CD8-positive, alpha-beta memory T cell (primary cell): Measurements from ENCODE around the gene MED27. TPM values are rescaled to one million over a fixed set of nuclear protein-coding genes. Genes with fewer than 3 reads are reported as not detected.

ENCODE experiments used
- CTCF ChIA-PET: fragments of 350-600 bp; sonication (Branson Sonifier 250); formaldehyde crosslinking; loops from one replicate; lab custom pipeline; 2021; ENCODE audit warnings: antibody characterized with exemption; lab: Charles Lee
- POLR2A ChIA-PET: fragments of 350-600 bp; sonication (Branson Sonifier 250); formaldehyde crosslinking; loops from one replicate; lab custom pipeline; 2021; ENCODE audit warnings: antibody characterized with exemption; lab: Charles Lee
- DNase-seq, 5 donors: peaks; one replicate each; pipeline versions ENCODE4 v3.0.0 to v3.0.0-alpha.2; 2020 to 2022; ENCODE audit warnings: mixed read lengths in 1 of 5
- H3K27ac ChIP-seq: one replicate; pipeline ENCODE4 v1.7.0; 2013; ENCODE audit warnings: low read depth, mild to moderate bottlenecking, low read length, moderate library complexity
- H3K27me3 ChIP-seq: 2 replicates; pipeline ENCODE4 v1.7.0; 2013; ENCODE audit warnings: low read length, mild to moderate bottlenecking; ENCODE audit not compliant: insufficient read depth, poor library complexity, severe bottlenecking
- H3K36me3 ChIP-seq: 2 replicates; pipeline ENCODE4 v1.7.0; 2013; ENCODE audit warnings: mild to moderate bottlenecking, low read length, moderate library complexity; ENCODE audit not compliant: insufficient read depth
- H3K4me1 ChIP-seq: 2 replicates; pipeline ENCODE4 v1.7.0; 2013; ENCODE audit warnings: mild to moderate bottlenecking, low read length, moderate library complexity; ENCODE audit not compliant: insufficient read depth
- H3K4me3 ChIP-seq: 2 replicates; pipeline ENCODE4 v1.7.0; 2013; ENCODE audit warnings: mild to moderate bottlenecking, low read length
- H3K9me3 ChIP-seq: 2 replicates; pipeline ENCODE4 v1.7.0; 2013; ENCODE audit warnings: mild to moderate bottlenecking, low read length
- H3K27ac Mint-ChIP-seq, 8 donors: one replicate each; pipeline ENCODE4 v1.8.0; 2020 to 2021; ENCODE audit warnings: mixed read lengths in 8 of 8, mild to moderate bottlenecking in 6 of 8, inconsistent platforms in 3 of 8, moderate library complexity in 3 of 8
- H3K27me3 Mint-ChIP-seq, 2 donors: one replicate each; pipeline ENCODE4 v1.8.0; 2020 to 2021; ENCODE audit warnings: mixed read lengths in 2 of 2, mild to moderate bottlenecking in 1 of 2, moderate library complexity in 1 of 2
- H3K36me3 Mint-ChIP-seq, 3 donors: one replicate each; pipeline ENCODE4 v1.8.0; 2020 to 2021; ENCODE audit warnings: mixed read lengths in 3 of 3, inconsistent platforms in 1 of 3, mild to moderate bottlenecking in 1 of 3
- H3K4me1 Mint-ChIP-seq, 3 donors: one replicate each; pipeline ENCODE4 v1.8.0; 2020 to 2021; ENCODE audit warnings: mixed read lengths in 3 of 3, inconsistent platforms in 1 of 3, mild to moderate bottlenecking in 1 of 3
- H3K4me3 Mint-ChIP-seq, 7 donors: one replicate each; pipeline ENCODE4 v1.8.0; 2020 to 2021; ENCODE audit warnings: mixed read lengths in 7 of 7, mild to moderate bottlenecking in 6 of 7, moderate library complexity in 4 of 7, inconsistent platforms in 2 of 7
- H3K9me3 Mint-ChIP-seq, 5 donors: one replicate each; pipeline ENCODE4 v1.8.0; 2020 to 2022; ENCODE audit warnings: mixed read lengths in 5 of 5, mild to moderate bottlenecking in 3 of 5, moderate library complexity in 2 of 5, inconsistent platforms in 1 of 5
- polyA plus RNA-seq: library from polyadenylated mRNA; unstranded; fragments of 300-500 nt; fragmentation: Illumina TruSeq; gene quantifications from one replicate; pipeline ENCODE4 v1.2.3, GENCODE V29; 2021
- total RNA-seq, 2 experiments: library from RNA; stranded (reverse); gene quantifications; one replicate each; pipeline ENCODE4 v1.2.3, GENCODE V29; 2021

The MED27 gene
- total and polyA plus RNA-seq, 3 experiments from 2014 or later = 31.6 to 39.7 (median 35.9) TPM

- peaks cover 30 to 59% (median 58%) of the 10 kb centered on the region in 3 donors for H3K4me1 Mint-ChIP-seq
- CTCF ChIA-PET = no interaction called here
- Histone ChIP-seq H3K9me3 (no peaks in the 10 kb centered on the region), H3K4me1 (no peaks in the 10 kb centered on the region), H3K4me3 (no peak overlapping the region), H3K36me3 (no peaks in the 10 kb centered on the region), H3K27ac (no peak overlapping the region), H3K27me3 (no peaks in the 10 kb centered on the region)
- H3K36me3 Mint-ChIP-seq = peaks cover 0 to 5% (median 3%) of the 10 kb centered on the region in 3 donors
- H3K27ac Mint-ChIP-seq = peak overlapping the region in 1 of 8 donors; percentile 40
- POLR2A ChIA-PET = no interaction called here
- H3K9me3 Mint-ChIP-seq = no peaks in the 10 kb centered on the region
- H3K27me3 Mint-ChIP-seq = no peaks in the 10 kb centered on the region
- no peak overlapping the region for H3K4me3 Mint-ChIP-seq
- DNase-seq = no peak
These were observed 52.6 kb downstream of the MED27 start for GRCh38 chr9:132026932-132027585.

DNA sequence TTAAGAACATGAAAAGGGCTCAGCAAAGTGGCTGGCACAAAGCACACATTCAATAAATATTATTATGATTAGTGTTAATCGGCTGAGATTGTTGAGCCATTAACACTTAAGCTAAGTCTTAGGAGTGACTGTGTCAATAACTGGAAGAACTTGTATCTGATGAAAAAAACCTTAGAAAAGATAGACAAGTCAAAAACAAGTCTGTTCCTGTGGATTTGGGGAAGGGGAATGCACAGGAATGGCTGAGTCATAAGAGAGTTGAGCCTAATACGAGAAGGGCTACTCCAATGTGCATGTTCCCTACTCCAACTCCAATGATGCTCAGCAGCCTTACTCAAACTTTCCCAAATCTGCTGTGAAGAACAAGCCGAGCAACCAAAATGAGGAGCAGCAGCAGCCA, 53.9 kb downstream of the MED27 start:
- no peaks in the 10 kb centered on the region for H3K9me3 Mint-ChIP-seq
- POLR2A ChIA-PET = no interaction called here
- Histone ChIP-seq H3K27me3 (no peaks in the 10 kb centered on the region), H3K27ac (no peak overlapping the region), H3K9me3 (no peaks in the 10 kb centered on the region), H3K4me1 (no peaks in the 10 kb centered on the region), H3K36me3 (no peaks in the 10 kb centered on the region), H3K4me3 (no peak overlapping the region)
- H3K27me3 Mint-ChIP-seq = no peaks in the 10 kb centered on the region
- DNase-seq = no peak
- no peak overlapping the region for H3K4me3 Mint-ChIP-seq
- H3K27ac Mint-ChIP-seq = peak overlapping the region in 1 of 8 donors; percentile 13
- peaks cover 0 to 5% (median 3%) of the 10 kb centered on the region in 3 donors for H3K36me3 Mint-ChIP-seq
- CTCF ChIA-PET = no interaction called here
- H3K4me1 Mint-ChIP-seq = peaks cover 27 to 59% (median 54%) of the 10 kb centered on the region in 3 donors

GRCh38 chr9:132024589-132024988, 55.1 kb downstream of the MED27 start:
- Mint-ChIP-seq H3K9me3 (no peaks in the 10 kb centered on the region), H3K4me3 (no peak overlapping the region), H3K27me3 (no peaks in the 10 kb centered on the region), H3K4me1 (peaks cover 24 to 55% (median 51%) of the 10 kb centered on the region in 3 donors), H3K36me3 (peaks cover 0 to 5% (median 3%) of the 10 kb centered on the region in 3 donors), H3K27ac (no peak overlapping the region)
- no peak overlapping the region for H3K4me3 ChIP-seq
- no peaks in the 10 kb centered on the region for H3K4me1 ChIP-seq
- DNase-seq = no peak
- H3K27ac ChIP-seq = no peak overlapping the region
- H3K27me3 ChIP-seq = no peaks in the 10 kb centered on the region
- H3K9me3 ChIP-seq = no peaks in the 10 kb centered on the region
- POLR2A ChIA-PET = no interaction called here
- CTCF ChIA-PET = no interaction called here
- no peaks in the 10 kb centered on the region for H3K36me3 ChIP-seq

DNA sequence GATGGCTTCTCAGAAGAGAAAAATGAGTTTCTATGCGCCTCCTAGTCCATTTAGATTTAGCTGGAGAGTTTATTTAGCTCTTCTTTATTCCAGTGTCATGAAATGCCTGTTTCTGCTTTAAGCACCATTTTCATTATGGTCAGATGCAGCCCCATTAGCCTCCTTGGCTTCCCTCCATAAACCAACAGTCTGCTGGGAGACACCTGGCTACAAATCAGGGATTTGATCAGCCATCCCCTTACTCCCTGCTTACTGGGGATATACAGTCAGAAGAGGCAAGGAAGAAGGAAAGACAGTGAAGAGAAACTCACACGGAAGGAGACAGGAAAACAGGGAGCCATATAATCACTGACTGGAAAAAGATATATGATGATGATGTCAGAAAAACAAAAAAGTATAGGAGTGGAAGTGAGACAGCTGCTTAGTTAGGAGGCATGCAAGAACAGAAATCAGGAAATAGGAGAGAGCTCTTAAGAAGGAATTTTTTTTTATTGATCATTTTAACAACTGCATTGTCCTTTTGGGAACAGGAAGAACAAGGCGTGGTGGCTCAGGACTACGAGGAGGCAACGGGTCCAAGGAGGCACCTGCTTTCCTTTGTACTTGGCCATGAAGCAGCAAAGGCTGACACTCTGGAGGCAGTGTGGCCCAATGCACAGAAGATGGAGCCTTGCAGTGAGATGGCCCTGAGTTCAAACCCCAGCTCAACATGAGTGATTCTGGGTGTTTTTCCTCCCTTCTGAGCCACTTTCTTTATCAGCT, 56.1 kb downstream of the MED27 start:
- Mint-ChIP-seq H3K4me1 (peaks cover 20 to 52% (median 43%) of the 10 kb centered on the region in 3 donors), H3K27ac (no peak overlapping the region), H3K9me3 (no peaks in the 10 kb centered on the region), H3K27me3 (no peaks in the 10 kb centered on the region), H3K36me3 (peaks cover 0 to 3% (median 3%) of the 10 kb centered on the region in 3 donors), H3K4me3 (no peak overlapping the region)
- Histone ChIP-seq H3K9me3 (no peaks in the 10 kb centered on the region), H3K27ac (no peak overlapping the region), H3K4me3 (no peak overlapping the region), H3K27me3 (no peaks in the 10 kb centered on the region), H3K36me3 (no peaks in the 10 kb centered on the region), H3K4me1 (no peaks in the 10 kb centered on the region)
- POLR2A ChIA-PET = no interaction called here
- no peak for DNase-seq
- CTCF ChIA-PET = no interaction called here

DNA sequence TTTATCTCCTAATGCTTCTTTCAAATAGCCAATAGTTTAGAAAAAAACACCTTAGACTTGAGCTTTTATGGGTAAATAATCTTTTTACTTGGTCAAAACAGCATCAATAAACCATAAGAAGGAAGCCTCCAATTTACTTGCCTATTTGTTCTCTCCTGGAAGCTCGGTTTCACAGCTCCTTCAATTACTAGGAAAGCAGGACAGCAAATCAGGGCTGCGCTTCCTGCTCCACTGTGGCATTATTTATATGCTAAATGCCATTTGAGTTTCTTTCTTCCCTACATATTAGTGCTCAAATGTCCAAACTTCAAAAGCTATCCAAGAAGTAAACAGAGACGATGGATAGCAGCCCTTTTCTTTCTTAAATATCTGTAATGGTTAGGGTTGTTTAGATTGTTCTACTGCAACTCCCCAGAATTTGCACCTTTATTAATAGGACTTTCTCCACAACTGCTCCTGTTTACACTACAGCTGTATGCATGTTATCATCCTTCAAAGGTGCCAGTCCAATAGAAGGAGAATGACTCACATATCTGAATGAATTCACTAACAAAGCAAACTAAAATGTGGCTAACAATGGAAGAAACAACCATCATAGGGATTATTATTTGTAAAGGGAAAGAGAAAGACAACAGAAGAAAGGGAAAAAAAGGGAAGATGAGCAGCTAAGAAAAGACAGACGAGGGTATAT, 58.7 kb downstream of the MED27 start:
- no peak for DNase-seq
- Histone ChIP-seq H3K27ac (no peak overlapping the region), H3K27me3 (no peaks in the 10 kb centered on the region), H3K36me3 (no peaks in the 10 kb centered on the region), H3K9me3 (no peaks in the 10 kb centered on the region), H3K4me1 (no peaks in the 10 kb centered on the region), H3K4me3 (no peak overlapping the region)
- H3K27ac Mint-ChIP-seq = no peak overlapping the region
- ChIA-PET CTCF (no interaction called here), POLR2A (no interaction called here)
- H3K4me1 Mint-ChIP-seq = peaks cover 17 to 45% (median 39%) of the 10 kb centered on the region in 3 donors
- H3K27me3 Mint-ChIP-seq = no peaks in the 10 kb centered on the region
- no peaks in the 10 kb centered on the region for H3K9me3 Mint-ChIP-seq
- no peak overlapping the region for H3K4me3 Mint-ChIP-seq
- peaks cover 0 to 1% (median 1%) of the 10 kb centered on the region in 3 donors for H3K36me3 Mint-ChIP-seq

GRCh38 chr9:132020272-132020671, 59.4 kb downstream of the MED27 start:
- H3K27me3 ChIP-seq = no peaks in the 10 kb centered on the region
- H3K27ac Mint-ChIP-seq = peak overlapping the region in 1 of 8 donors; percentile 82
- CTCF ChIA-PET = no interaction called here

DNA sequence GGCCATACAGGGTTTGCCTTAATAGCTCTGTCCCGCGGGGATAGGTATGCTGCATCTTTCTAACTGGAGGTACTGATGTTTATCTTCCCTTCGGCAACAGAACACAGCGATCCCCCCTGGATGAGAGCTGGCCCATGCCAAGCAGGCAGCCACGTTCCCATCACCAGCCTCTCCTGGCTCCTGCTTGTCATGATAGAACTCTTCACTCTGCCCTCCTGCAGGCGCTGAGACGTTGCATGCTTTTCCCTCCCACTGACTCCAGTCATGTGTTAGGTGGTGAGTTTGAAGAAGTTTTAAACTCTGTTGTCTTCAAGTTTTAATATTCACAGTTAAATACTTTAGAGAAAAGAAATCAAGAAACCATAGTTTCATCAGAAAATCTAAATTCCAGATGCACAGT, 60.0 kb downstream of the MED27 start:
- Histone ChIP-seq H3K27me3 (no peaks in the 10 kb centered on the region), H3K9me3 (no peaks in the 10 kb centered on the region), H3K27ac (no peak overlapping the region), H3K4me3 (no peak overlapping the region), H3K36me3 (no peaks in the 10 kb centered on the region), H3K4me1 (no peaks in the 10 kb centered on the region)
- ChIA-PET CTCF (no interaction called here), POLR2A (no interaction called here)
- H3K27me3 Mint-ChIP-seq = no peaks in the 10 kb centered on the region
- H3K4me1 Mint-ChIP-seq = peaks cover 18 to 41% (median 35%) of the 10 kb centered on the region in 3 donors
- no peak overlapping the region for H3K27ac Mint-ChIP-seq
- peaks cover 0 to 2% (median 0%) of the 10 kb centered on the region in 3 donors for H3K36me3 Mint-ChIP-seq
- H3K4me3 Mint-ChIP-seq = no peak overlapping the region
- no peaks in the 10 kb centered on the region for H3K9me3 Mint-ChIP-seq
- DNase-seq = no peak

More at GRCh38 chr9:132020272-132020671, 59.4 kb downstream of the MED27 start:
- Mint-ChIP-seq H3K36me3 (no peaks in the 10 kb centered on the region), H3K27me3 (no peaks in the 10 kb centered on the region), H3K9me3 (no peaks in the 10 kb centered on the region), H3K4me1 (peaks cover 17 to 43% (median 37%) of the 10 kb centered on the region in 3 donors), H3K4me3 (no peak overlapping the region)
- DNase-seq = no peak
- POLR2A ChIA-PET = no interaction called here
- Histone ChIP-seq H3K4me1 (no peaks in the 10 kb centered on the region), H3K27ac (no peak overlapping the region), H3K36me3 (no peaks in the 10 kb centered on the region), H3K4me3 (no peak overlapping the region), H3K9me3 (no peaks in the 10 kb centered on the region)

- H3K4me3 ChIP-seq = no peak overlapping the region
- Mint-ChIP-seq H3K36me3 (peaks cover 0 to 6% (median 5%) of the 10 kb centered on the region in 3 donors), H3K27me3 (no peaks in the 10 kb centered on the region), H3K4me3 (no peak overlapping the region), H3K27ac (no peak overlapping the region), H3K4me1 (peaks cover 18 to 37% (median 30%) of the 10 kb centered on the region in 3 donors), H3K9me3 (no peaks in the 10 kb centered on the region)
- H3K4me1 ChIP-seq = no peaks in the 10 kb centered on the region
- POLR2A ChIA-PET = no interaction called here
- H3K27ac ChIP-seq = no peak overlapping the region
- CTCF ChIA-PET = no interaction called here
- no peaks in the 10 kb centered on the region for H3K36me3 ChIP-seq
- no peak for DNase-seq
- no peaks in the 10 kb centered on the region for H3K9me3 ChIP-seq
- no peaks in the 10 kb centered on the region for H3K27me3 ChIP-seq
These were observed 60.7 kb downstream of the MED27 start for GRCh38 chr9:132018957-132019405.
